ENCODE data around the gene LRRC71. TPM values are rescaled to one million over a fixed set of nuclear protein-coding genes. Genes with fewer than 3 reads are reported as not detected.

Gene LRRC71
- polyA plus RNA-seq, 1 of the 3 experiments (the other 2 are of a cell fraction): 0.03 TPM

DNA sequence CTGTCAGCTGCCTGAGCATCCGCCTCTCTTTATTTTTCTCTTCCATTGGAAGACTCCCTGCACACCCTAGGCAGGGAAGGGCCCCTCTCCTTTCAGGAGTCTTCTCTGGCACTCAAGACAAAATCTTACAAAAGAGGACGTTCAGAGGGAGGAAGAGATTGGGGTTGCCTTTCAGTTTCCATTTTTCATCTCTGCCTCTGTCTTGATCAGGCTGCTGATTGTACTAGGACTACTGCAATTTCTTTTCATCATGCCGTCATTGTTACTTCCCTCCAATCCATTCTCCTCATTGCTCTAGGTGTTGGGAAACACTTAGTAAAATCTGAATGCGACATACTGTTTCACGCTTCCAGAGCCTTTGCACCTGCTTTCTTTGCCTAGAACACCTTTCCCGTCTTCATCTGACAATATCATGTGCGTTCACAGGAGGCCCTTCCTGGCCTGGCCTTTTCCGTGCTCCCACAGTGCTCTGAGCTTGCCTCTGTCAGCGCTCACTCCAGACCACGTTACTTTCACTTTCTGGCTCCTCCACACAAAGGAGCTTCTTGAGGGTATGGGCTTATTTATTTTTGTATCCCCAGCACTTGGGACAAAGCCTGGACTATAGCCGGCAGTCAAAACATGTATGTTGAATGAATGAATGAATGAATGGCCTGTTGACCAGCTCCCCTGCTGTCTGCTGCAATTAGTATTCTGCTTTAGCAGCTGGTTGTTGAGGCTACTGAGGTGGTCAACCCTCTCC lies 10.9 kb downstream of the LRRC71 start (continued):
- TF ChIP-seq, protein P1, sequence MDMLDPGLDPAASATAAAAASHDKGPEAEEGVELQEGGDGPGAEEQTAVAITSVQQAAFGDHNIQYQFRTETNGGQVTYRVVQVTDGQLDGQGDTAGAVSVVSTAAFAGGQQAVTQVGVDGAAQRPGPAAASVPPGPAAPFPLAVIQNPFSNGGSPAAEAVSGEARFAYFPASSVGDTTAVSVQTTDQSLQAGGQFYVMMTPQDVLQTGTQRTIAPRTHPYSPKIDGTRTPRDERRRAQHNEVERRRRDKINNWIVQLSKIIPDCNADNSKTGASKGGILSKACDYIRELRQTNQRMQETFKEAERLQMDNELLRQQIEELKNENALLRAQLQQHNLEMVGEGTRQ (IDR thresholded peaks at IDR 0.05; ENCODE audit: borderline replicate concordance, low read depth, low read length): no peak
- TF ChIP-seq GABPA (IDR thresholded peaks at IDR 0.05; ENCODE audit: low read depth): no peak
- no peak for TF ChIP-seq YY1 (IDR thresholded peaks at IDR 0.05; ENCODE audit: low read depth)
- TF ChIP-seq RAD21 (IDR thresholded peaks at IDR 0.05; ENCODE audit: low read length): no peak

DNA sequence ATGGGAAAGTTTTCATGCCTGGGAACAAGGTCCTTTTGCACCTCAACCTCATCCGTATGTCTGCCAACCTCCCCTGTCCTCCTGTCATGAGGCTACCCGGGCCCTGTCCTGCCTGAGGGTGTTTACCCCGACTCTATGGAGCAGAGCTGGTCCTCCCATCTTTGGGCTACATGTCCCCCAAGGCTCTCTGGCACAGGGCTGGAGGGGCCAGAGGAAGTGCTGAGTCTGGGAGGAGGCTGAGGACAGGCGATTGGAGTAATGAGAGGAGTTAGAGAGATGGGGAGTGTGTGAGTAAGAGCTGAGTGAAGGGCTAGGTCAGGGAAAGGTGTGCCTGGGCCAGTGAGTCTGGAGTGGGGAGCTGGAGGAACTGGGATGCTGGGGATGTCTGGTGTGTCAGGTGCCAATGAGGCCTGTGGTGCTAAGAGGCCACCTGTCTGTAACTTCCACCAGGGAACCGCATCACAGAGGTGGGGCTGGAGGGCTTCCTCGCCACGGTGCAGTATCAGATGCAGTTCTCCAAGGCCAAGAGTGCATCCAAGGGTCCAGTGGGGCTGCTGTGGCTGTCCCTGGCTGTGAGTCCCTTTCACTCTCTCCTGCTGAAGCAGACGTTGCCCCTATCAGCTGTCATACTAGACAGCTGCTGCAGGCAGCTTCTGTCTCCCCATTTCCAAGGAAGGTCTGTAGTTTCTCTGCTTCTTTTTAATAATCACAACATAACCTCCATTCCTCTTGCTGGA lies 11.7 kb downstream of the LRRC71 start:
- no peak overlapping the region for H3K4me3 ChIP-seq (ENCODE audit: low read depth in 2 of 2, low read length in 1 of 2)
- WGBS (ENCODE audit: low lambda C conversion rate): 65% methylated on average over 7 of the region's 8 CpGs
- H3K27ac ChIP-seq (ENCODE audit: low read depth in 2 of 2, low read length in 1 of 2): no peak overlapping the region
- no peak overlapping the region for H2AFZ ChIP-seq (ENCODE audit: low read depth)
- H3K4me2 ChIP-seq: no peak overlapping the region
- no peak overlapping the region for H3K9ac ChIP-seq
- POLR2A ChIA-PET: no interaction called here
- no peaks in the 10 kb centered on the region for H3K79me2 ChIP-seq (ENCODE audit: insufficient read depth)
- H3K36me3 ChIP-seq (replicated peaks in 1 of 2; ENCODE audit: control insufficient read depth in 1 of 2, insufficient read depth in 2 of 2, low read length in 1 of 2): peaks cover 0 to 22% of the 10 kb centered on the region in 2 experiments
- H3F3A ChIP-seq (replicated peaks; ENCODE audit: insufficient read depth): peaks cover 2% of the 10 kb centered on the region
- CTCF ChIA-PET: interaction anchor here (1.0 to 12.9 kb wide), 10 partner anchors 21 to 274 kb away, joined by 3 to 182 read pairs (median 4); no protein-coding TSS in a partner anchor
- no peak for DNase-seq
- H3K27me3 ChIP-seq (ENCODE audit: insufficient read depth): no peaks in the 10 kb centered on the region
- no peaks in the 10 kb centered on the region for H3K9me3 ChIP-seq
- H3K4me1 ChIP-seq (ENCODE audit: control insufficient read depth in 1 of 2, insufficient read depth in 2 of 2, low read depth in 1 of 2, low read length in 1 of 2): peaks cover 0 to 7% of the 10 kb centered on the region in 2 experiments; a peak in 1 of 4 replicates
- TF ChIP-seq, protein P1 (IDR thresholded peaks at IDR 0.05; ENCODE audit: borderline replicate concordance, low read depth, low read length): no peak
- no peak for TF ChIP-seq TAF1 (IDR thresholded peaks at IDR 0.05; ENCODE audit: borderline replicate concordance, low read depth, low read length)
- TF ChIP-seq POLR2AphosphoS5 (IDR thresholded peaks at IDR 0.05; ENCODE audit: low read depth, low read length): no peak
- no peak for TF ChIP-seq RCOR1 (IDR thresholded peaks at IDR 0.05; ENCODE audit: low read length)
- no peak for TF ChIP-seq NRF1 (IDR thresholded peaks at IDR 0.05; ENCODE audit: low read depth, low read length)
- TF ChIP-seq, protein P2, sequence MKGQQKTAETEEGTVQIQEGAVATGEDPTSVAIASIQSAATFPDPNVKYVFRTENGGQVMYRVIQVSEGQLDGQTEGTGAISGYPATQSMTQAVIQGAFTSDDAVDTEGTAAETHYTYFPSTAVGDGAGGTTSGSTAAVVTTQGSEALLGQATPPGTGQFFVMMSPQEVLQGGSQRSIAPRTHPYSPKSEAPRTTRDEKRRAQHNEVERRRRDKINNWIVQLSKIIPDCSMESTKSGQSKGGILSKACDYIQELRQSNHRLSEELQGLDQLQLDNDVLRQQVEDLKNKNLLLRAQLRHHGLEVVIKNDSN (IDR thresholded peaks at IDR 0.05; ENCODE audit: borderline replicate concordance, low read depth): no peak
- TF ChIP-seq SMC3 (IDR thresholded peaks at IDR 0.05; ENCODE audit: low read depth, low read length): no peak
- TF ChIP-seq TEAD4 (IDR thresholded peaks at IDR 0.05; ENCODE audit: borderline replicate concordance, insufficient read depth): no peak
- TF ChIP-seq, protein P3, sequence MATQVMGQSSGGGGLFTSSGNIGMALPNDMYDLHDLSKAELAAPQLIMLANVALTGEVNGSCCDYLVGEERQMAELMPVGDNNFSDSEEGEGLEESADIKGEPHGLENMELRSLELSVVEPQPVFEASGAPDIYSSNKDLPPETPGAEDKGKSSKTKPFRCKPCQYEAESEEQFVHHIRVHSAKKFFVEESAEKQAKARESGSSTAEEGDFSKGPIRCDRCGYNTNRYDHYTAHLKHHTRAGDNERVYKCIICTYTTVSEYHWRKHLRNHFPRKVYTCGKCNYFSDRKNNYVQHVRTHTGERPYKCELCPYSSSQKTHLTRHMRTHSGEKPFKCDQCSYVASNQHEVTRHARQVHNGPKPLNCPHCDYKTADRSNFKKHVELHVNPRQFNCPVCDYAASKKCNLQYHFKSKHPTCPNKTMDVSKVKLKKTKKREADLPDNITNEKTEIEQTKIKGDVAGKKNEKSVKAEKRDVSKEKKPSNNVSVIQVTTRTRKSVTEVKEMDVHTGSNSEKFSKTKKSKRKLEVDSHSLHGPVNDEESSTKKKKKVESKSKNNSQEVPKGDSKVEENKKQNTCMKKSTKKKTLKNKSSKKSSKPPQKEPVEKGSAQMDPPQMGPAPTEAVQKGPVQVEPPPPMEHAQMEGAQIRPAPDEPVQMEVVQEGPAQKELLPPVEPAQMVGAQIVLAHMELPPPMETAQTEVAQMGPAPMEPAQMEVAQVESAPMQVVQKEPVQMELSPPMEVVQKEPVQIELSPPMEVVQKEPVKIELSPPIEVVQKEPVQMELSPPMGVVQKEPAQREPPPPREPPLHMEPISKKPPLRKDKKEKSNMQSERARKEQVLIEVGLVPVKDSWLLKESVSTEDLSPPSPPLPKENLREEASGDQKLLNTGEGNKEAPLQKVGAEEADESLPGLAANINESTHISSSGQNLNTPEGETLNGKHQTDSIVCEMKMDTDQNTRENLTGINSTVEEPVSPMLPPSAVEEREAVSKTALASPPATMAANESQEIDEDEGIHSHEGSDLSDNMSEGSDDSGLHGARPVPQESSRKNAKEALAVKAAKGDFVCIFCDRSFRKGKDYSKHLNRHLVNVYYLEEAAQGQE (IDR thresholded peaks at IDR 0.05; ENCODE audit: low read depth, low read length): no peak
- no peak for TF ChIP-seq TCF12 (IDR thresholded peaks at IDR 0.05)
- no peak for TF ChIP-seq EZH2phosphoT487 (IDR thresholded peaks at IDR 0.05; ENCODE audit: borderline replicate concordance, low read depth)
- TF ChIP-seq FOXM1 (IDR thresholded peaks at IDR 0.05; ENCODE audit: low read depth): no peak
- no peak for TF ChIP-seq ELF1 (IDR thresholded peaks at IDR 0.05)
- no peaks in the 10 kb centered on the region for H4K20me1 ChIP-seq (ENCODE audit: insufficient read depth)
- H3K9me2 ChIP-seq: no peaks in the 10 kb centered on the region
